ENCODE measurements around the gene DNAJC16. TPM values are rescaled to one million over a fixed set of nuclear protein-coding genes. Genes with fewer than 3 reads are reported as not detected.

Gene DNAJC16
- total and polyA plus RNA-seq, 9 of the 15 experiments (the other 6 are each of a cell fraction or from before 2014, with no cell fraction given), result 6.9 to 16.8 (median 12.8) TPM

DNA sequence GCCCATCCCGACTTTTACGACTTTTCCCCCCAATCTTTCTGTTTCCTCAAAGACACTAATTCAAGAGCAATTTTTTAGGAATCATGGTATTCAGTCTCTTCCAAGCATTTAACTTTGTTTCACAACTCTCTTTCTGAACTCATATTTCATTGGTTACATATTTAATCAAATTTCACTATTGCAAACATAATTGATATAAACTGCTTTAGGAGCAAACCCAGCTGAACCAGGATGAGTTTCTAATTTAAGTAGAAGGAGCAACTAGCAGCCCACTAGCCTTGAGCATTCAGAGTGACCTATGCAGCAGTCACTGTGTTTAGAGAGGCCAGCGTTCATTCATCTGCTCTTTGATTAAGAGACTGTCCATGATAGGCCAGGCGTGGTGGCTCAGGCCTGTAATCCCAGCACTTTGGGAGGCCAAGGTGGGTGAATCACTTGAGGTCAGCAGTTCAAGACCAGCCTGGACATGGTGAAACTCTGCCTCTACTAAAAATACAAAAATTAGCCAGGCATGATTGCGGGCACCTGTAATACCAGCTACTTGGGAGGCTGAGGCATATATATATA is 48.9 kb upstream of the DNAJC16 start:
- WGBS (ENCODE audit: insufficient coverage, low coverage, missing lambda C conversion rate), result 54% methylated on average over 5 of the region's 5 CpGs
- intact Hi-C loops (cut with micrococcal nuclease), result no loop called here

DNA sequence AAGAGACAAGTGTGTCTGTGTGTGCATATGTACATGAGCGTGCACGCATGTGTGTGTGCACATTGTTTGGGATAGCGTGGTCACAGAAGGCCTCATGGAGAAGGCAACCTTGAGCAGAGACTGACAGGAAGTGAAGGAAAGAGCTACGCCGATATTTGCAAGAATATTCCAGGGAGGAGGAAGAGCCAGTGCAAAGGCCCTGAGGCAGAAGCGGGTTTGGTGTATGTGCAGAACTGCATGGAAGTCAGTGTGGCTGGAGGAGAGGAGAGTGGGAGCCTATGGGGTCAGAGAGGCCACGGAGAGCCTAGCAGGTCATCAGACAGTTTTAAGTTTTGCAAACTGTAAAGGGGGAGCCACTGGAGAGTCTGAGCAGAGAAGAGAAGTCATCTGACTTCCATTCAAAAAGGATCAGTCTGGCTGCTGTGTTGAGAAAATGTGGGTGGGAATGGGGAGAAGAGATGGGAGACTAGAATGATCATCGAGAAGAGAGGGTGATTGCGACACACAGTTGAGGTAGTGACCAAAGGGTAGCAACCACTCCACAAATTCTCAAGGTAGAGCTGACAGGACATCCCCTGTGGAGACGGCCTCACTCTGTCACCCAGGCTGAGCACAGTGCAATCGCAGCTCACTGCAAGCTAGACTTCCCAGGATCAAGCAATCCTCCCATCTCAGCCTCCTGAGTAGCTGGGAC is 46.8 kb upstream of the DNAJC16 start:
- H4K20me1 ChIP-seq (replicated peaks; ENCODE audit: control insufficient read depth, insufficient read depth, low read length), result no peaks in the 10 kb centered on the region
- CTCF ChIA-PET (ENCODE audit: low intra/inter-chr PET ratio), result no interaction called here
- intact Hi-C loops (cut with micrococcal nuclease), result no loop called here
- no peaks in the 10 kb centered on the region for H3K9me3 ChIP-seq (replicated peaks; ENCODE audit: control insufficient read depth, insufficient read depth, low read depth, low read length)
- H3K9me1 ChIP-seq (ENCODE audit: control insufficient read depth, insufficient read depth, low read length), result no peaks in the 10 kb centered on the region
- H3K27me3 ChIP-seq (ENCODE audit: control insufficient read depth in 2 of 2, insufficient read depth in 2 of 2, low read length in 2 of 2), result no peaks in the 10 kb centered on the region
- no peaks in the 10 kb centered on the region for H3K79me2 ChIP-seq (ENCODE audit: control insufficient read depth, insufficient read depth, low read length)
- BruUV-seq (replicated peaks), result no TSS peak
- H3K9ac ChIP-seq (ENCODE audit: insufficient read depth in 1 of 2, low read depth in 2 of 2, low read length in 2 of 2), result no peak overlapping the region; a peak in 1 of 4 replicates
- POLR2A ChIA-PET, result interaction anchor here (0.7 kb wide), 1 partner anchor 157 kb away, joined by 4 read pairs; no protein-coding TSS in a partner anchor
- no peak overlapping the region for H2AFZ ChIP-seq (ENCODE audit: low read depth, low read length)
- no peak overlapping the region for H3K27ac ChIP-seq (ENCODE audit: extremely low read depth, low read depth, low read length)
- in situ Hi-C loops (cut with MboI), result no loop called here
- H3K36me3 ChIP-seq (ENCODE audit: control insufficient read depth, insufficient read depth, low read length), result no peaks in the 10 kb centered on the region
- no peak for ATAC-seq
- no peak for FAIRE-seq
- H3K4me1 ChIP-seq (replicated peaks in 1 of 2; ENCODE audit: control insufficient read depth in 2 of 2, insufficient read depth in 2 of 2, low read length in 2 of 2), result peaks cover 5 to 6% of the 10 kb centered on the region in 2 experiments; a peak in 3 of 5 replicates
- H3K4me3 ChIP-seq, result no peak overlapping the region
- WGBS (ENCODE audit: insufficient coverage, low coverage, missing lambda C conversion rate), result 44% methylated on average over 11 of the region's 11 CpGs
- no peak overlapping the region for H3K4me2 ChIP-seq (ENCODE audit: insufficient read depth, low read length)
- DNase-seq (ENCODE audit: extremely low read depth in 1 of 4, low spot score in 3 of 4), result no peak
- peak; percentile 82; the same call in 1 of the 2 replicates for TF ChIP-seq BCOR (IDR thresholded peaks at IDR 0.05)
- TF ChIP-seq, protein P1, sequence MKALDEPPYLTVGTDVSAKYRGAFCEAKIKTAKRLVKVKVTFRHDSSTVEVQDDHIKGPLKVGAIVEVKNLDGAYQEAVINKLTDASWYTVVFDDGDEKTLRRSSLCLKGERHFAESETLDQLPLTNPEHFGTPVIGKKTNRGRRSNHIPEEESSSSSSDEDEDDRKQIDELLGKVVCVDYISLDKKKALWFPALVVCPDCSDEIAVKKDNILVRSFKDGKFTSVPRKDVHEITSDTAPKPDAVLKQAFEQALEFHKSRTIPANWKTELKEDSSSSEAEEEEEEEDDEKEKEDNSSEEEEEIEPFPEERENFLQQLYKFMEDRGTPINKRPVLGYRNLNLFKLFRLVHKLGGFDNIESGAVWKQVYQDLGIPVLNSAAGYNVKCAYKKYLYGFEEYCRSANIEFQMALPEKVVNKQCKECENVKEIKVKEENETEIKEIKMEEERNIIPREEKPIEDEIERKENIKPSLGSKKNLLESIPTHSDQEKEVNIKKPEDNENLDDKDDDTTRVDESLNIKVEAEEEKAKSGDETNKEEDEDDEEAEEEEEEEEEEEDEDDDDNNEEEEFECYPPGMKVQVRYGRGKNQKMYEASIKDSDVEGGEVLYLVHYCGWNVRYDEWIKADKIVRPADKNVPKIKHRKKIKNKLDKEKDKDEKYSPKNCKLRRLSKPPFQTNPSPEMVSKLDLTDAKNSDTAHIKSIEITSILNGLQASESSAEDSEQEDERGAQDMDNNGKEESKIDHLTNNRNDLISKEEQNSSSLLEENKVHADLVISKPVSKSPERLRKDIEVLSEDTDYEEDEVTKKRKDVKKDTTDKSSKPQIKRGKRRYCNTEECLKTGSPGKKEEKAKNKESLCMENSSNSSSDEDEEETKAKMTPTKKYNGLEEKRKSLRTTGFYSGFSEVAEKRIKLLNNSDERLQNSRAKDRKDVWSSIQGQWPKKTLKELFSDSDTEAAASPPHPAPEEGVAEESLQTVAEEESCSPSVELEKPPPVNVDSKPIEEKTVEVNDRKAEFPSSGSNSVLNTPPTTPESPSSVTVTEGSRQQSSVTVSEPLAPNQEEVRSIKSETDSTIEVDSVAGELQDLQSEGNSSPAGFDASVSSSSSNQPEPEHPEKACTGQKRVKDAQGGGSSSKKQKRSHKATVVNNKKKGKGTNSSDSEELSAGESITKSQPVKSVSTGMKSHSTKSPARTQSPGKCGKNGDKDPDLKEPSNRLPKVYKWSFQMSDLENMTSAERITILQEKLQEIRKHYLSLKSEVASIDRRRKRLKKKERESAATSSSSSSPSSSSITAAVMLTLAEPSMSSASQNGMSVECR (CRISPR knock-in tag; IDR thresholded peaks at IDR 0.05), result no peak
- TF ChIP-seq CHD1 (IDR thresholded peaks at IDR 0.05; ENCODE audit: low read length), result no peak
- no peak for TF ChIP-seq ARNT (IDR thresholded peaks at IDR 0.05)
- TF ChIP-seq XRCC3 (IDR thresholded peaks at IDR 0.05), result no peak
- TF ChIP-seq MEF2A (IDR thresholded peaks at IDR 0.05; ENCODE audit: control insufficient read depth, low read depth, low read length), result no peak
- TF ChIP-seq RBM25 (IDR thresholded peaks at IDR 0.05; ENCODE audit: low read depth, low read length, severe bottlenecking), result peak; percentile 51
- no peak for TF ChIP-seq ZNF507 (tag; conservative IDR thresholded peaks at IDR 0.05)
- no peak for TF ChIP-seq SREBF2 (CRISPR knock-in tag; IDR thresholded peaks at IDR 0.05)
- peak; percentile 92 for TF ChIP-seq CEBPB (tag; IDR thresholded peaks at IDR 0.05)

More for the DNA sequence above, 48.9 kb upstream of the DNAJC16 start:
- Histone ChIP-seq H3K4me2 (ENCODE audit: insufficient read depth, low read length) (no peak overlapping the region), H3K79me2 (ENCODE audit: control insufficient read depth, insufficient read depth, low read length) (no peaks in the 10 kb centered on the region), H3K27ac (ENCODE audit: extremely low read depth, low read depth, low read length) (no peak overlapping the region), H2AFZ (ENCODE audit: low read depth, low read length) (no peak overlapping the region), H3K9ac (ENCODE audit: insufficient read depth in 1 of 2, low read depth in 2 of 2, low read length in 2 of 2) (no peak overlapping the region), H3K36me3 (ENCODE audit: control insufficient read depth, insufficient read depth, low read length) (no peaks in the 10 kb centered on the region), H3K4me3 (no peak overlapping the region), H3K9me1 (ENCODE audit: control insufficient read depth, insufficient read depth, low read length) (no peaks in the 10 kb centered on the region), H4K20me1 (replicated peaks; ENCODE audit: control insufficient read depth, insufficient read depth, low read length) (no peaks in the 10 kb centered on the region), H3K4me1 (replicated peaks in 1 of 2; ENCODE audit: control insufficient read depth in 2 of 2, insufficient read depth in 2 of 2, low read length in 2 of 2) (peaks cover 5 to 6% of the 10 kb centered on the region in 2 experiments; a peak in 3 of 5 replicates), H3K27me3 (ENCODE audit: control insufficient read depth in 2 of 2, insufficient read depth in 2 of 2, low read length in 2 of 2) (no peaks in the 10 kb centered on the region), H3K9me3 (replicated peaks; ENCODE audit: control insufficient read depth, insufficient read depth, low read depth, low read length) (no peaks in the 10 kb centered on the region)
- FAIRE-seq (no peak), ATAC-seq (0 out of 3 replicates have a peak, but pooled peaks have one; percentile 24), DNase-seq (ENCODE audit: extremely low read depth in 1 of 4, low spot score in 3 of 4) (no peak)
- no peak for TF ChIP-seq CSDE1 (IDR thresholded peaks at IDR 0.05)
- no peak for TF ChIP-seq ZNF707 (CRISPR knock-in tag; conservative IDR thresholded peaks at IDR 0.05)
- in situ Hi-C loops (cut with MboI), result no loop called here
- no TSS peak for BruUV-seq (replicated peaks)
- ChIA-PET POLR2A (interaction anchor here (0.7 kb wide), 1 partner anchor 10 kb away, joined by 3 read pairs; no protein-coding TSS in a partner anchor), CTCF (ENCODE audit: low intra/inter-chr PET ratio) (no interaction called here)

Data from K562 (cell line).